ENCODE data around the gene PRC1.

Gene PRC1, protein sequence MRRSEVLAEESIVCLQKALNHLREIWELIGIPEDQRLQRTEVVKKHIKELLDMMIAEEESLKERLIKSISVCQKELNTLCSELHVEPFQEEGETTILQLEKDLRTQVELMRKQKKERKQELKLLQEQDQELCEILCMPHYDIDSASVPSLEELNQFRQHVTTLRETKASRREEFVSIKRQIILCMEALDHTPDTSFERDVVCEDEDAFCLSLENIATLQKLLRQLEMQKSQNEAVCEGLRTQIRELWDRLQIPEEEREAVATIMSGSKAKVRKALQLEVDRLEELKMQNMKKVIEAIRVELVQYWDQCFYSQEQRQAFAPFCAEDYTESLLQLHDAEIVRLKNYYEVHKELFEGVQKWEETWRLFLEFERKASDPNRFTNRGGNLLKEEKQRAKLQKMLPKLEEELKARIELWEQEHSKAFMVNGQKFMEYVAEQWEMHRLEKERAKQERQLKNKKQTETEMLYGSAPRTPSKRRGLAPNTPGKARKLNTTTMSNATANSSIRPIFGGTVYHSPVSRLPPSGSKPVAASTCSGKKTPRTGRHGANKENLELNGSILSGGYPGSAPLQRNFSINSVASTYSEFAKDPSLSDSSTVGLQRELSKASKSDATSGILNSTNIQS

GRCh38 chr15:90994417-90995311, at the start of gene PRC1:
PRC1 (minus strand) TSS chr15:90994535; CDS start chr15:90994417, 118 bp downstream.
- in situ Hi-C loops (cut with MboI; ENCODE audit: low sequenced_read_pairs, unreplicated experiment), result no loop called here
- TF ChIP-seq, protein P1, sequence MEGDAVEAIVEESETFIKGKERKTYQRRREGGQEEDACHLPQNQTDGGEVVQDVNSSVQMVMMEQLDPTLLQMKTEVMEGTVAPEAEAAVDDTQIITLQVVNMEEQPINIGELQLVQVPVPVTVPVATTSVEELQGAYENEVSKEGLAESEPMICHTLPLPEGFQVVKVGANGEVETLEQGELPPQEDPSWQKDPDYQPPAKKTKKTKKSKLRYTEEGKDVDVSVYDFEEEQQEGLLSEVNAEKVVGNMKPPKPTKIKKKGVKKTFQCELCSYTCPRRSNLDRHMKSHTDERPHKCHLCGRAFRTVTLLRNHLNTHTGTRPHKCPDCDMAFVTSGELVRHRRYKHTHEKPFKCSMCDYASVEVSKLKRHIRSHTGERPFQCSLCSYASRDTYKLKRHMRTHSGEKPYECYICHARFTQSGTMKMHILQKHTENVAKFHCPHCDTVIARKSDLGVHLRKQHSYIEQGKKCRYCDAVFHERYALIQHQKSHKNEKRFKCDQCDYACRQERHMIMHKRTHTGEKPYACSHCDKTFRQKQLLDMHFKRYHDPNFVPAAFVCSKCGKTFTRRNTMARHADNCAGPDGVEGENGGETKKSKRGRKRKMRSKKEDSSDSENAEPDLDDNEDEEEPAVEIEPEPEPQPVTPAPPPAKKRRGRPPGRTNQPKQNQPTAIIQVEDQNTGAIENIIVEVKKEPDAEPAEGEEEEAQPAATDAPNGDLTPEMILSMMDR (IDR thresholded peaks at IDR 0.05; ENCODE audit: borderline replicate concordance, control extremely low read depth, extremely low read depth, insufficient read depth, missing control alignments), result no peak
- DNase-seq (ENCODE audit: low spot score), result peak; percentile 100

DNA sequence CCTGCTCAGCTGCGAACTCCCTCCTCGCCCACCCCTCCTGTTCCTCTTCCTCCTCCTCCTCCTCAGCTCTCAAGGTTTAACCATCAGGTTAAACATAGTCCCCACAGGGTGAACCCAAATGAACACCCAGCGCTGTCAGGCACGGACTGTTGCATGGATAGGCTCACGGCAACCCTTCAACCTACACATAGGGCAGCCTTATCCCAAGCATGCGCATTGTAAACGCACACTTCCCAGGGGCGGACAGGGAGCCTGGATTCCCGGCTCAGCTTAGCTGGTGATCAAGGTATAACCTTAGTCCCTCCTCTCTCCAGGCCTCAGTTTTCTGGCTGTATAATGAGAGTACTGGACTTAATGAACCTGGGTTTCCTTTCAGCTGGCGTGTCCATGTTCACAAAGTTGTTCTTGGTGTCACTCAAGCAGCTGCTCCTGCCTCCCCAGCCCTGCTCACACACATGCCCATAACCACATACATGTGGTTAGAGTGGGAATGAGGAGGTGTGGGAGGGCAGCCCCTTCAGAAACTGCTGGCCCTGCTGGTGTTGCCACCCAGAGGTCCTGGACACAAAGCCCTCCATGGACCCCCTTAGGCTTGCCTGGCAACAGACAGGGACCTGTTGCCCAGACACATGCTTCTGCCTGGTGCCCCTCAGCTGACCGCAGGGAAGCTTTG, 49.0 kb upstream of the PRC1 start:
- TF ChIP-seq, protein P1 (IDR thresholded peaks at IDR 0.05; ENCODE audit: borderline replicate concordance, control extremely low read depth, extremely low read depth, insufficient read depth, missing control alignments), result no peak
- in situ Hi-C loops (cut with MboI; ENCODE audit: low sequenced_read_pairs, unreplicated experiment), result no loop called here
- no peak for DNase-seq (ENCODE audit: low spot score)

DNA sequence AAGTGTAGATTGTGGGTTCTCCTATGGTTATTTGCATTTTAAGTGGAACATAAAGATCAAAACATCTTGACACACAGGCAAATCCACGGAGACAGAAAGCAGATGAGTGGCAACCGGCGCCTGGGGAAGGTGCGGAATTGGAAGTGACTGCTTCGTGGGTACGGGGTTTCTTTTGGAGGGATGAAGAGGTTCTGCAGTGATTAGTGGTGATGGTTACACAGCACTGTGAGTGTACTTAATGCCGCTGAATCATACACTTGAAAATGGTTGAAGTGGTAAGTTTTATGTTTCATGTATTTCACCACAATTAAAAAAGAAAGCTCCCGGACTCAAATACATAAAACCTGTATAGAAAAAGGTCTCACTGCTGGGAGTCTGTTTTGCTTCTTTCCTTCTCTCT, 46.5 kb upstream of the PRC1 start:
- TF ChIP-seq, protein P1 (IDR thresholded peaks at IDR 0.05; ENCODE audit: borderline replicate concordance, control extremely low read depth, extremely low read depth, insufficient read depth, missing control alignments), result no peak
- in situ Hi-C loops (cut with MboI; ENCODE audit: low sequenced_read_pairs, unreplicated experiment), result no loop called here
- DNase-seq (ENCODE audit: low spot score), result no peak

GRCh38 chr15:91039996-91040395, 45.7 kb upstream of the PRC1 start:
- in situ Hi-C loops (cut with MboI; ENCODE audit: low sequenced_read_pairs, unreplicated experiment), result no loop called here
- TF ChIP-seq, protein P1 (IDR thresholded peaks at IDR 0.05; ENCODE audit: borderline replicate concordance, control extremely low read depth, extremely low read depth, insufficient read depth, missing control alignments), result no peak
- no peak for DNase-seq (ENCODE audit: low spot score)

GRCh38 chr15:91032919-91033803, 38.8 kb upstream of the PRC1 start:
- in situ Hi-C loops (cut with MboI; ENCODE audit: low sequenced_read_pairs, unreplicated experiment), result no loop called here
- TF ChIP-seq, protein P1 (IDR thresholded peaks at IDR 0.05; ENCODE audit: borderline replicate concordance, control extremely low read depth, extremely low read depth, insufficient read depth, missing control alignments), result peak; percentile 88
- peak; percentile 68 for DNase-seq (ENCODE audit: low spot score)
